Endothelial cell of umbilical vein (primary cell): ENCODE measurements around the gene INPP4B. TPM values are rescaled to one million over a fixed set of nuclear protein-coding genes. Genes with fewer than 3 reads are reported as not detected.

Source experiments
- BruUV-seq: library from RNA; stranded (reverse); fragments of 400-500 nt; replicated peaks from 2 replicates; lab custom pipeline; 2021; lab: Mats Ljungman, UMichigan
- CTCF ChIA-PET: fragments of 300-600, 350-600 bp; sonication (Branson Sonifier 250); formaldehyde crosslinking; loops from one replicate; lab custom pipeline; 2021; ENCODE audit warnings: antibody characterized with exemption, inconsistent platforms; lab: Charles Lee
- POLR2A ChIA-PET: fragments of 300-600, 350-600 bp; sonication (Branson Sonifier 250); formaldehyde crosslinking; loops from one replicate; lab custom pipeline; 2021; ENCODE audit warnings: antibody characterized with exemption, inconsistent platforms; lab: Charles Lee
- DNase-seq: peaks from one replicate; pipeline ENCODE4 v3.0.0-alpha.2; 2011; ENCODE audit warnings: low read depth, low spot score
- FAIRE-seq: peaks from 2 replicates; lab custom pipeline; 2011; peaks lifted over from hg19 to GRCh38; lab: Jason Lieb, UNC
- H2AFZ ChIP-seq: 2 replicates; pipeline ENCODE4 v1.6.0; 2012; ENCODE audit warnings: low read depth, low read length, control low read depth, inconsistent platforms
- H3K27ac ChIP-seq: 2 replicates; pipeline ENCODE4 v1.5.1; 2011; ENCODE audit warnings: low read depth, mild to moderate bottlenecking, control low read depth, low read length, moderate library complexity; ENCODE audit not compliant: insufficient read depth
- H3K27me3 ChIP-seq, 2 experiments: 2 replicates each; pipeline versions ENCODE4 v1.6.0 to v1.6.1; 2011; ENCODE audit warnings: low read length in 2 of 2, mixed read lengths in 1 of 2; ENCODE audit not compliant: control insufficient read depth in 2 of 2, insufficient read depth in 2 of 2
- H3K36me3 ChIP-seq, 2 experiments: 2 replicates in 1 of 2; 3 replicates in 1 of 2; pipeline ENCODE4 v1.5.1; 2011; ENCODE audit warnings: low read length in 2 of 2, mild to moderate bottlenecking in 1 of 2, moderate library complexity in 1 of 2; ENCODE audit not compliant: control insufficient read depth in 2 of 2, insufficient read depth in 2 of 2; ENCODE audit errors: extremely low read depth in 1 of 2
- H3K4me1 ChIP-seq: 3 replicates; pipeline ENCODE4 v1.5.1; 2011; ENCODE audit warnings: mild to moderate bottlenecking, low read length; ENCODE audit not compliant: control insufficient read depth, insufficient read depth; ENCODE audit errors: extremely low read depth
- H3K4me2 ChIP-seq: 2 replicates; pipeline ENCODE4 v1.6.1; 2011; ENCODE audit warnings: low read length, control low read depth, mixed read lengths; ENCODE audit not compliant: insufficient read depth
- H3K4me3 ChIP-seq, 3 experiments: fragments of 200-600 bp in 1 of 3; sonication (generic), shearing (Covaris generic) in 1 of 3; replicated peaks in 1 of 3; 2 replicates each; pipeline ENCODE4 v1.5.1; 2011 to 2016; ENCODE audit warnings: control low read depth in 3 of 3, low read length in 3 of 3, mild to moderate bottlenecking in 2 of 3, inconsistent platforms in 1 of 3, low read depth in 1 of 3, moderate library complexity in 1 of 3; ENCODE audit not compliant: insufficient read depth in 1 of 3
- H3K79me2 ChIP-seq: 2 replicates; pipeline ENCODE4 v1.6.0; 2012; ENCODE audit warnings: low read length, inconsistent platforms; ENCODE audit not compliant: control insufficient read depth, insufficient read depth
- H3K9ac ChIP-seq: replicated peaks from 2 replicates; pipeline ENCODE3; 2011; ENCODE audit warnings: low read length, control low read depth; ENCODE audit not compliant: insufficient read depth; ENCODE audit errors: extremely low read depth
- H3K9me1 ChIP-seq: replicated peaks from 3 replicates; pipeline ENCODE4 v1.6.0; 2011; ENCODE audit warnings: mild to moderate bottlenecking, low read length; ENCODE audit not compliant: control insufficient read depth, insufficient read depth; ENCODE audit errors: extremely low read depth
- H3K9me3 ChIP-seq: replicated peaks from 2 replicates; pipeline ENCODE4 v1.5.1; 2012; ENCODE audit warnings: low read length, inconsistent platforms; ENCODE audit not compliant: control insufficient read depth, insufficient read depth
- H4K20me1 ChIP-seq: replicated peaks from 2 replicates; pipeline ENCODE3; 2011; ENCODE audit warnings: mild to moderate bottlenecking, low read length; ENCODE audit not compliant: control insufficient read depth, insufficient read depth; ENCODE audit errors: extremely low read depth
- EZH2 ChIP-seq: IDR thresholded peaks from 2 replicates; pipeline ENCODE4 v1.6.1; 2012; ENCODE audit warnings: borderline replicate concordance, low read depth, mild to moderate bottlenecking, moderate library complexity, low read length, inconsistent platforms; ENCODE audit not compliant: severe bottlenecking
- FOS ChIP-seq: IDR thresholded peaks from 2 replicates; pipeline ENCODE4 v1.6.1; 2011; ENCODE audit warnings: mild to moderate bottlenecking, low read length, moderate library complexity, borderline replicate concordance; ENCODE audit not compliant: insufficient read depth
- GATA2 ChIP-seq: IDR thresholded peaks from 2 replicates; pipeline ENCODE4 v1.7.0; 2011; ENCODE audit warnings: low read depth, mild to moderate bottlenecking, moderate library complexity, mixed read lengths, low read length; ENCODE audit not compliant: insufficient read length, insufficient read depth
- JUN ChIP-seq: IDR thresholded peaks from 2 replicates; pipeline ENCODE4 v1.6.1; 2011; ENCODE audit warnings: borderline replicate concordance, low read depth; ENCODE audit not compliant: insufficient read length, insufficient read depth
- MYC ChIP-seq: IDR thresholded peaks from one replicate; pipeline ENCODE4 v1.6.1; 2011; ENCODE audit warnings: mild to moderate bottlenecking, low read depth, low read length
- POLR2A ChIP-seq: IDR thresholded peaks from 2 replicates; pipeline ENCODE4 v1.6.1; 2012; ENCODE audit warnings: low read depth, mild to moderate bottlenecking, control low read depth, low read length
- POLR2AphosphoS5 ChIP-seq: IDR thresholded peaks from 2 replicates; pipeline ENCODE4 v1.6.1; 2012; ENCODE audit warnings: low read depth, mild to moderate bottlenecking, control low read depth, low read length, moderate library complexity; ENCODE audit not compliant: insufficient read depth
- dilution Hi-C: fragments of 300-500 bp; cut with MboI; formaldehyde crosslinking; loops from one replicate; pipeline ENCODE4 v1.15.0; 2019; ENCODE audit warnings: low sequenced_read_pairs; ENCODE audit not compliant: extremely low pct_ligation_motif_present
- intact Hi-C: fragments of 100-400 bp; cut with micrococcal nuclease; formaldehyde crosslinking; loops from one replicate; pipeline ENCODE4 v1.10.0; 2022
- polyA plus RNA-seq, 4 experiments: library from polyadenylated mRNA; depleted of rRNA in 3 of 4; stranded (reverse) in 3 of 4; unstranded in 1 of 4; fragments of >200 nt; gene quantifications; 2 replicates each; pipeline versions ENCODE4 v1.2.1 to v1.2.3, GENCODE V29; 2011 to 2012; ENCODE audit warnings: missing spikeins in 1 of 4
- total RNA-seq: library from RNA; stranded (reverse); gene quantifications from 2 replicates; pipeline ENCODE4 v1.2.3, GENCODE V29; 2021
- TF ChIP-seq, protein P1 (sequence below): IDR thresholded peaks from 2 replicates; pipeline ENCODE4 v1.6.1; 2011; ENCODE audit not compliant: insufficient read depth, insufficient read length
- TF ChIP-seq, protein P2 (sequence below), 2 donors: IDR thresholded peaks; 1 replicate in 1 of 2; 2 replicates in 1 of 2; pipeline ENCODE4 v1.5.1; 2011; ENCODE audit warnings: low read length in 2 of 2, mild to moderate bottlenecking in 2 of 2, moderate library complexity in 2 of 2, control low read depth in 1 of 2, inconsistent platforms in 1 of 2, low read depth in 1 of 2; ENCODE audit not compliant: insufficient read depth in 1 of 2; ENCODE audit errors: extremely low read depth in 1 of 2

INPP4B gene
- total and polyA plus RNA-seq, 2 donors (not counting 3 experiments of a cell fraction or from before 2014, with no cell fraction given), result 0.41 to 3.1 TPM

DNA sequence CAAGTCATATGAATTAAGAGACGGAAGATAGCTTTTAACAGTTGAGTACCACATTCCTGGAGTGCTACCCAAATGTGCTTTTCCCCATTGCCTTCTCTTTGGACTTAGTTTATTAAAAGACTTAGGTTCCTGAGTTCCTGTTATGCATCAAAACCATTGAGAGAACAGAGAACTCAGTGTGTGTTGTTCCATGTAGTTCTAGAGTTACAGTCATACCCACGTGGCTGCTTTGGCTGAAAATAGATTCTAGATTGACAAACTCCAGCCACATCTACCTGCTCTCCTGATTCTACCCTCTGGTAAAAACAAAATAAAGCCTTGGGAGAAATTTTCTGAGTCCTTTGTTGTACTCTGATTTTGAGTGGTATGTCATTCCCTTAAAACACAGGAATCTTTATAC lies 824.3 kb downstream of the INPP4B start:
- Histone ChIP-seq H3K9me3 (no peaks in the 10 kb centered on the region), H3K79me2 (no peaks in the 10 kb centered on the region), H3K27ac (no peak overlapping the region), H3K9ac (no peak overlapping the region), H3K27me3 (no peaks in the 10 kb centered on the region), H3K9me1 (no peaks in the 10 kb centered on the region), H3K4me3 (no peak overlapping the region), H3K4me1 (no peaks in the 10 kb centered on the region), H3K4me2 (no peak overlapping the region), H4K20me1 (no peaks in the 10 kb centered on the region), H3K36me3 (no peaks in the 10 kb centered on the region), H2AFZ (no peak overlapping the region)
- TF ChIP-seq JUN (no peak), POLR2AphosphoS5 (no peak), EZH2 (no peak), GATA2 (no peak), POLR2A (no peak)
- ChIA-PET CTCF (no interaction called here), POLR2A (no interaction called here)
- dilution Hi-C loops, result no loop called here
- intact Hi-C loops, result no loop called here
- DNase-seq (no peak), FAIRE-seq (no peak)
- no TSS peak for BruUV-seq

DNA sequence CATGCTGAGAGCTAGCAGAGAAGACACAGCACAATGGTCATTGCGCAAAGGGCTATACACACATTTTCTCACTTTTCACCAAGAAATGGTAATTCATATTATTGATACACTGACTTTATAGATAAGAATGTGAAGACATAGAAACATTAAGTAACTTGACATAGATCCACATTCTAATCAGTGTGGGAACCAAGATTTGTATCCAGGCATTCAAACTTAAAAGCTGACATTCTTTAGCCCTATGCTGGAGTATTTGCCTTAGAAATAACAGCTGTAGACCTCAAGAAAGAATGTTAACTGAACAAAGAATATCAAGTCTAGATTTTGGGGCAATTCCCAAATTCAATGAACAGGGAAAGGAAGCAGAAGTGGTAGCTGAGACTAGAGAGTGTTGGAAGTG lies 824.9 kb downstream of the INPP4B start:
- Histone ChIP-seq H3K4me2 (no peak overlapping the region), H3K27me3 (no peaks in the 10 kb centered on the region), H3K79me2 (no peaks in the 10 kb centered on the region), H4K20me1 (no peaks in the 10 kb centered on the region), H3K36me3 (no peaks in the 10 kb centered on the region), H2AFZ (no peak overlapping the region), H3K9ac (no peak overlapping the region), H3K9me1 (no peaks in the 10 kb centered on the region), H3K9me3 (no peaks in the 10 kb centered on the region), H3K4me3 (no peak overlapping the region), H3K4me1 (no peaks in the 10 kb centered on the region), H3K27ac (no peak overlapping the region)
- DNase-seq, result no peak
- BruUV-seq, result no TSS peak
- TF ChIP-seq, protein P1, sequence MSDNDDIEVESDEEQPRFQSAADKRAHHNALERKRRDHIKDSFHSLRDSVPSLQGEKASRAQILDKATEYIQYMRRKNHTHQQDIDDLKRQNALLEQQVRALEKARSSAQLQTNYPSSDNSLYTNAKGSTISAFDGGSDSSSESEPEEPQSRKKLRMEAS, result no peak
- TF ChIP-seq GATA2, result no peak
- TF ChIP-seq, protein P2, sequence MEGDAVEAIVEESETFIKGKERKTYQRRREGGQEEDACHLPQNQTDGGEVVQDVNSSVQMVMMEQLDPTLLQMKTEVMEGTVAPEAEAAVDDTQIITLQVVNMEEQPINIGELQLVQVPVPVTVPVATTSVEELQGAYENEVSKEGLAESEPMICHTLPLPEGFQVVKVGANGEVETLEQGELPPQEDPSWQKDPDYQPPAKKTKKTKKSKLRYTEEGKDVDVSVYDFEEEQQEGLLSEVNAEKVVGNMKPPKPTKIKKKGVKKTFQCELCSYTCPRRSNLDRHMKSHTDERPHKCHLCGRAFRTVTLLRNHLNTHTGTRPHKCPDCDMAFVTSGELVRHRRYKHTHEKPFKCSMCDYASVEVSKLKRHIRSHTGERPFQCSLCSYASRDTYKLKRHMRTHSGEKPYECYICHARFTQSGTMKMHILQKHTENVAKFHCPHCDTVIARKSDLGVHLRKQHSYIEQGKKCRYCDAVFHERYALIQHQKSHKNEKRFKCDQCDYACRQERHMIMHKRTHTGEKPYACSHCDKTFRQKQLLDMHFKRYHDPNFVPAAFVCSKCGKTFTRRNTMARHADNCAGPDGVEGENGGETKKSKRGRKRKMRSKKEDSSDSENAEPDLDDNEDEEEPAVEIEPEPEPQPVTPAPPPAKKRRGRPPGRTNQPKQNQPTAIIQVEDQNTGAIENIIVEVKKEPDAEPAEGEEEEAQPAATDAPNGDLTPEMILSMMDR (IDR thresholded peaks at IDR 0.05; ENCODE audit: extremely low read depth in 1 of 2, insufficient read depth in 1 of 2, low read depth in 1 of 2, low read length in 2 of 2), result no peak
- TF ChIP-seq POLR2A, result no peak
- no peak for TF ChIP-seq JUN
- no peak for TF ChIP-seq MYC
- no peak for TF ChIP-seq EZH2
- no peak for TF ChIP-seq FOS
- no peak for TF ChIP-seq POLR2AphosphoS5
- POLR2A ChIA-PET, result no interaction called here
- CTCF ChIA-PET, result no interaction called here
- intact Hi-C loops (no loop called here), dilution Hi-C loops (no loop called here)
- no peak for FAIRE-seq
